ENCODE data around the gene CLN6. TPM values are rescaled to one million over a fixed set of nuclear protein-coding genes. Genes with fewer than 3 reads are reported as not detected.

The CLN6 gene
- 6.1 and 9.9 TPM in 2 replicates for total RNA-seq

GRCh38 chr15:68229386-68230156, at the start of gene CLN6:
CLN6 (minus strand) TSS chr15:68229728; CDS start chr15:68229584, 144 bp downstream.

GRCh38 chr15:68277603-68278344, 48.2 kb upstream of the CLN6 start, which contains the start of gene FEM1B:
FEM1B (plus strand) TSS chr15:68277745; CDS start chr15:68278418, 673 bp downstream.

GRCh38 chr15:68204776-68205557, 24.6 kb downstream of the CLN6 start, which contains the start of gene CALML4:
CALML4 (minus strand) TSS chr15:68205332; CDS start chr15:68205247, 85 bp downstream.

Other genes with a start within 250 kb of the CLN6 start
- 11.7 and 13.1 TPM in 2 replicates for gene PIAS1, start 175.4 kb downstream of the CLN6 start, total RNA-seq
- gene CALML4, start 24.4 kb downstream of the CLN6 start, total RNA-seq = 0.98 and 1.4 TPM in 2 replicates
- 39.1 and 48.4 TPM in 2 replicates for gene FEM1B, start 48.0 kb upstream of the CLN6 start, total RNA-seq
- 9.8 and 13.9 TPM in 2 replicates for gene ITGA11, start 202.4 kb upstream of the CLN6 start, total RNA-seq

Measured in dermis lymphatic vessel endothelial cell (primary cell).